Measurements from ENCODE around the gene SLC17A3.

SLC17A3 gene

GRCh38 chr6:25874118-25874517 is at the start of gene SLC17A3:
Gene SLC17A3 (minus strand): TSS chr6:25874243. CDS start chr6:25868387, 5,856 bp downstream.
- no peak for DNase-seq

GRCh38 chr6:25922301-25922700 is 48.3 kb upstream of the SLC17A3 start:
- no peak for DNase-seq

GRCh38 chr6:25921525-25922203 is 47.6 kb upstream of the SLC17A3 start:
- DNase-seq = no peak

- DNase-seq = no peak
Measured at GRCh38 chr6:25919657-25920056, 45.6 kb upstream of the SLC17A3 start.

- DNase-seq = no peak
Measured at GRCh38 chr6:25918083-25918683, 44.1 kb upstream of the SLC17A3 start.

- DNase-seq = no peak
Measured at GRCh38 chr6:25916789-25917490, 42.9 kb upstream of the SLC17A3 start.

- no peak for DNase-seq
Measured at GRCh38 chr6:25916330-25916729, 42.3 kb upstream of the SLC17A3 start.

GRCh38 chr6:25913741-25914140 is 39.7 kb upstream of the SLC17A3 start:
- DNase-seq = no peak

- no peak for DNase-seq
Measured at GRCh38 chr6:25911351-25911750, 37.3 kb upstream of the SLC17A3 start.

GRCh38 chr6:25907475-25908014 is 33.5 kb upstream of the SLC17A3 start:
- DNase-seq = no peak

GRCh38 chr6:25903467-25904099 is 29.5 kb upstream of the SLC17A3 start:
- DNase-seq = no peak

- no peak for DNase-seq
Measured at GRCh38 chr6:25902071-25902470, 28.0 kb upstream of the SLC17A3 start.

GRCh38 chr6:25900843-25901242 is 26.8 kb upstream of the SLC17A3 start:
- DNase-seq = no peak

- DNase-seq = no peak
Measured at GRCh38 chr6:25899580-25900408, 25.8 kb upstream of the SLC17A3 start.

- DNase-seq = no peak
Measured at GRCh38 chr6:25899123-25899522, 25.1 kb upstream of the SLC17A3 start.

GRCh38 chr6:25898289-25898977 is 24.4 kb upstream of the SLC17A3 start:
- DNase-seq = no peak

- no peak for DNase-seq
Measured at GRCh38 chr6:25896252-25896651, 22.2 kb upstream of the SLC17A3 start.

GRCh38 chr6:25895771-25896170 is 21.7 kb upstream of the SLC17A3 start:
- DNase-seq = no peak

- no peak for DNase-seq
Measured at GRCh38 chr6:25893778-25894177, 19.7 kb upstream of the SLC17A3 start.

GRCh38 chr6:25892877-25893276 is 18.8 kb upstream of the SLC17A3 start:
- no peak for DNase-seq

- no peak for DNase-seq
Measured at GRCh38 chr6:25889877-25890853, 16.1 kb upstream of the SLC17A3 start.
